HCT116 (cell line): Measurements from ENCODE around the gene RARS2.

Experiments used
- CTCF ChIP-seq, 3 experiments: fragments of 200-600 bp in 1 of 3; sonication (generic) in 1 of 3; IDR thresholded peaks in 2 of 3; conservative IDR thresholded peaks in 1 of 3; 2 replicates each; pipeline ENCODE4 v1.5.1; 2012 to 2017; ENCODE audit warnings: low read depth in 2 of 3, low read length in 2 of 3, antibody characterized with exemption in 1 of 3, borderline replicate concordance in 1 of 3, control low read depth in 1 of 3, mild to moderate bottlenecking in 1 of 3, mixed read lengths in 1 of 3, mixed run types in 1 of 3, moderate library complexity in 1 of 3; ENCODE audit not compliant: insufficient read depth in 1 of 3
- EGR1 ChIP-seq: IDR thresholded peaks from 2 replicates; pipeline ENCODE4 v1.6.1; 2012; ENCODE audit warnings: low read depth
- EZH2 ChIP-seq: fragments of 200-600 bp; sonication (generic); IDR thresholded peaks from 2 replicates; pipeline ENCODE4 v1.6.1; 2017; ENCODE audit warnings: antibody characterized with exemption, mixed run types
- EZH2phosphoT487 ChIP-seq: fragments of 200-600 bp; IDR thresholded peaks from 2 replicates; pipeline ENCODE4 v1.6.1; 2018; ENCODE audit warnings: antibody characterized with exemption, borderline replicate concordance
- FOSL1 ChIP-seq: IDR thresholded peaks from 2 replicates; pipeline ENCODE4 v1.6.1; 2012; ENCODE audit warnings: low read depth
- JUND ChIP-seq: IDR thresholded peaks from 2 replicates; pipeline ENCODE4 v1.6.1; 2012
- MAX ChIP-seq: IDR thresholded peaks from 2 replicates; pipeline ENCODE4 v1.6.1; 2012
- POLR2A ChIP-seq: IDR thresholded peaks from 2 replicates; pipeline ENCODE4 v1.7.0; 2011; ENCODE audit warnings: borderline replicate concordance; ENCODE audit not compliant: insufficient read depth, insufficient read length; ENCODE audit errors: extremely low read depth
- POLR2AphosphoS5 ChIP-seq: IDR thresholded peaks from 2 replicates; pipeline ENCODE4 v1.6.1; 2011; ENCODE audit warnings: mild to moderate bottlenecking, low read depth, low read length, moderate library complexity
- REST ChIP-seq: IDR thresholded peaks from 2 replicates; pipeline ENCODE4 v1.6.1; 2012; ENCODE audit warnings: low read depth
- SIN3A ChIP-seq: IDR thresholded peaks from 2 replicates; pipeline ENCODE4 v1.6.1; 2012; ENCODE audit warnings: low read depth
- ZBTB33 ChIP-seq: IDR thresholded peaks from 2 replicates; pipeline ENCODE4 v1.6.1; 2011; ENCODE audit warnings: mild to moderate bottlenecking, low read length, moderate library complexity; ENCODE audit not compliant: insufficient replicate concordance; ENCODE audit errors: extremely low read depth
- ZNF274 ChIP-seq: fragments of 200-500 bp; sonication (Bioruptor generic); IDR thresholded peaks from 2 replicates; pipeline ENCODE4 v1.6.1; 2014; ENCODE audit warnings: mild to moderate bottlenecking, low read depth, low read length, inconsistent platforms

- no peak for TF ChIP-seq CTCF (IDR thresholded peaks at IDR 0.05 in 2 of 3, conservative IDR thresholded peaks at IDR 0.05 in 1 of 3; ENCODE audit: borderline replicate concordance in 1 of 3, insufficient read depth in 1 of 3, low read depth in 2 of 3, low read length in 2 of 3)
- no peak for TF ChIP-seq POLR2A
- TF ChIP-seq EZH2 = no peak
- no peak for TF ChIP-seq JUND
- no peak for TF ChIP-seq ZBTB33
- no peak for TF ChIP-seq EZH2phosphoT487
- no peak for TF ChIP-seq SIN3A
- no peak for TF ChIP-seq EGR1
- TF ChIP-seq MAX = no peak
- TF ChIP-seq FOSL1 = no peak
- no peak for TF ChIP-seq ZNF274
- TF ChIP-seq POLR2AphosphoS5 = no peak
- TF ChIP-seq REST = no peak
Measured at GRCh38 chr6:87575423-87575822, 14.4 kb downstream of the RARS2 start.
